Uterus (tissue), 2 donors: Measurements from ENCODE around the gene SCAPER.

ENCODE experiments used
- CTCF ChIP-seq, 4 experiments: fragments of 200-600 bp in 2 of 4; fragments of 450-650 bp in 2 of 4; sonication (generic) in 2 of 4; IDR thresholded peaks; one replicate each; pipeline ENCODE4 v1.5.1; 2016 to 2019; ENCODE audit warnings: antibody characterized with exemption in 4 of 4, mild to moderate bottlenecking in 2 of 4, moderate library complexity in 1 of 4
- POLR2A ChIP-seq, 2 donors: fragments of 450-650 bp; IDR thresholded peaks; one replicate each; pipeline ENCODE4 v1.6.1; 2016; ENCODE audit warnings: antibody characterized with exemption in 2 of 2, mild to moderate bottlenecking in 1 of 2, moderate library complexity in 1 of 2

- no peak for TF ChIP-seq CTCF (IDR thresholded peaks at IDR 0.05)
- TF ChIP-seq POLR2A (IDR thresholded peaks at IDR 0.05), result no peak
Measured at GRCh38 chr15:76912430-76912829, 7.3 kb upstream of the SCAPER start.
